ENCODE data around the gene MMEL1. TPM values are rescaled to one million over a fixed set of nuclear protein-coding genes. Genes with fewer than 3 reads are reported as not detected.

The MMEL1 gene
- total and polyA plus RNA-seq, 2 experiments from 2014 or later: 0.57 to 0.90 TPM

GRCh38 chr1:2633936-2634491 is 1.2 kb upstream of the MMEL1 start (continued):
- TF ChIP-seq REST (IDR thresholded peaks at IDR 0.05; ENCODE audit: unreplicated experiment) (no peak), EZH2 (IDR thresholded peaks at IDR 0.05; ENCODE audit: low read depth, unreplicated experiment) (no peak), POLR2AphosphoS5 (IDR thresholded peaks at IDR 0.05; ENCODE audit: low read depth) (no peak), ZNF114 (CRISPR knock-in tag; IDR thresholded peaks at IDR 0.05) (no peak), JUNB (IDR thresholded peaks at IDR 0.05; ENCODE audit: unreplicated experiment) (no peak), STAT1 (IDR thresholded peaks at IDR 0.05; ENCODE audit: unreplicated experiment) (no peak), NANOG (IDR thresholded peaks at IDR 0.05; ENCODE audit: borderline replicate concordance) (no peak), ETS1 (IDR thresholded peaks at IDR 0.05) (no peak)
- TF ChIP-seq, protein P1, sequence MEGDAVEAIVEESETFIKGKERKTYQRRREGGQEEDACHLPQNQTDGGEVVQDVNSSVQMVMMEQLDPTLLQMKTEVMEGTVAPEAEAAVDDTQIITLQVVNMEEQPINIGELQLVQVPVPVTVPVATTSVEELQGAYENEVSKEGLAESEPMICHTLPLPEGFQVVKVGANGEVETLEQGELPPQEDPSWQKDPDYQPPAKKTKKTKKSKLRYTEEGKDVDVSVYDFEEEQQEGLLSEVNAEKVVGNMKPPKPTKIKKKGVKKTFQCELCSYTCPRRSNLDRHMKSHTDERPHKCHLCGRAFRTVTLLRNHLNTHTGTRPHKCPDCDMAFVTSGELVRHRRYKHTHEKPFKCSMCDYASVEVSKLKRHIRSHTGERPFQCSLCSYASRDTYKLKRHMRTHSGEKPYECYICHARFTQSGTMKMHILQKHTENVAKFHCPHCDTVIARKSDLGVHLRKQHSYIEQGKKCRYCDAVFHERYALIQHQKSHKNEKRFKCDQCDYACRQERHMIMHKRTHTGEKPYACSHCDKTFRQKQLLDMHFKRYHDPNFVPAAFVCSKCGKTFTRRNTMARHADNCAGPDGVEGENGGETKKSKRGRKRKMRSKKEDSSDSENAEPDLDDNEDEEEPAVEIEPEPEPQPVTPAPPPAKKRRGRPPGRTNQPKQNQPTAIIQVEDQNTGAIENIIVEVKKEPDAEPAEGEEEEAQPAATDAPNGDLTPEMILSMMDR (conservative IDR thresholded peaks at IDR 0.05; ENCODE audit: low read depth in 2 of 2): no peak

DNA sequence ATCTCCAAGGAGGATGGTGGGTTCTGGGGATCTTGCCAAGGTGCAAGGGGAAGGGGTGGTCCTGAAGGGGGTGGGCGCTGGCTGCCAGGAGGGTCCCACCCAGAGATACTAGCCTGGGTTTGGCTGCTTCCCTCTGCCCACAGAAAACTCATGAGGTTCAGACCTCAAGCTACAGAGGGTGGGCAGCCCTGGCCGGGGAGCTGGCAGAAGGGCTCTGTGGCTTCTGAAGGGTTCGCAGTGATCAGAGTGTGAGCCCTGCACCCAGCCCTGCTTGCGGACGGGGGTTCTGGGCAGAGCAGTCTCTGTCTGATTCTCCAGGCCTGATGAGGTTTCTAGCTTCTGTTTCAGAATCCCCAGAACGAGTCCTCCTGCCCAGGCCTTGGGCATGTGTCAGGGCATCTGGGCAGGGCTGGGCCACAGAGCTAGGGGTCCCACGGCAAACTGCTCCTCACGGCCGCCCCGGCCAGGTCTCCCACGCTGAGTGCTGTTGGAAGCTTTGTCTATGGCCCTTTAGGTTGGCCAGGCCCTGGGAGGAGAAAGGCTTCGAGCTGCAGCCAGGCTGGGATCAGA is 635 bp upstream of the MMEL1 start:
- Histone ChIP-seq H3K27ac (ENCODE audit: low read depth) (no peak overlapping the region), H3K4me2 (0 out of 2 replicates have a peak overlapping the region, but pooled peaks have one; percentile 51), H4K20me1 (replicated peaks; ENCODE audit: insufficient read depth) (no peaks in the 10 kb centered on the region), H3K9me2 (ENCODE audit: insufficient read depth) (no peaks in the 10 kb centered on the region), H3F3A (replicated peaks; ENCODE audit: low read depth) (peaks cover 10% of the 10 kb centered on the region; the same call in 1 of the 2 replicates), H3K4me3 (no peak overlapping the region), H2AFZ (peak overlapping the region; percentile 84; the same call in 1 of the 2 replicates), H3K27me3 (ENCODE audit: insufficient read depth) (peaks cover 33% of the 10 kb centered on the region), H3K36me3 (ENCODE audit: insufficient read depth) (no peaks in the 10 kb centered on the region), H3K79me2 (replicated peaks; ENCODE audit: insufficient read depth) (no peaks in the 10 kb centered on the region), H3K4me1 (ENCODE audit: insufficient read depth) (peaks cover 11% of the 10 kb centered on the region)
- peaks cover 18% of the 10 kb centered on the region for H3K4me1 Mint-ChIP-seq
- no peak for TF ChIP-seq CREB1 (CRISPR knock-in tag; IDR thresholded peaks at IDR 0.05; ENCODE audit: low read depth)
- TF ChIP-seq EZH2phosphoT487 (IDR thresholded peaks at IDR 0.05; ENCODE audit: unreplicated experiment): no peak
- TF ChIP-seq, protein P1 (conservative IDR thresholded peaks at IDR 0.05; ENCODE audit: low read depth in 2 of 2): no peak
- no peak for TF ChIP-seq ZNF114 (CRISPR knock-in tag; IDR thresholded peaks at IDR 0.05)
- peaks cover 55% of the 10 kb centered on the region for H3K27me3 Mint-ChIP-seq (ENCODE audit: insufficient read depth, low read depth, poor library complexity)
- H3K9me3 Mint-ChIP-seq: peaks cover 38% of the 10 kb centered on the region
- ATAC-seq (no peak), DNase-seq (ENCODE audit: low spot score) (no peak)
- H3K4me3 Mint-ChIP-seq: no peak overlapping the region
- no peak overlapping the region for H3K27ac Mint-ChIP-seq
- H3K36me3 Mint-ChIP-seq (ENCODE audit: low read depth): peaks cover 17% of the 10 kb centered on the region

Measured in GM23338 (cell line).